WTC11 (cell line): ENCODE results near the gene DENND2C. TPM values are rescaled to one million over a fixed set of nuclear protein-coding genes. Genes with fewer than 3 reads are reported as not detected.

Experiments
- total RNA-seq: library from RNA; stranded (reverse); gene quantifications from 3 replicates; pipeline ENCODE4 v1.2.3, GENCODE V29; 2021

DENND2C gene
- total RNA-seq, 1 experiment from 2014 or later = 2.9 TPM

Other genes with a start within 250 kb of the DENND2C start
- 42.0 to 44.5 TPM (median 42.7 TPM) in 3 replicates for gene TRIM33, start 158.8 kb downstream of the DENND2C start, total RNA-seq
- gene BCAS2, start 88.4 kb downstream of the DENND2C start, total RNA-seq = 39.0 to 43.3 TPM (median 42.7 TPM) in 3 replicates
- gene AMPD1, start 25.5 kb upstream of the DENND2C start, total RNA-seq = not detected in 3 replicates
- gene NRAS, start 46.7 kb upstream of the DENND2C start, total RNA-seq = 53.5 to 63.4 TPM (median 59.0 TPM) in 3 replicates
- 587 to 595 TPM (median 591 TPM) in 3 replicates for gene CSDE1, start 87.9 kb upstream of the DENND2C start, total RNA-seq
- gene SIKE1, start 110.6 kb upstream of the DENND2C start, total RNA-seq = 65.2 to 75.2 TPM (median 68.7 TPM) in 3 replicates
- 0.34 TPM in 1 of 3 replicates, not detected in the others for gene SYCP1, start 184.8 kb upstream of the DENND2C start, total RNA-seq